Nephron progenitor cell (in vitro differentiated cells): ENCODE data around the gene MUC5AC.
"Not testable (repeated sequence)": the region's sequence is repeated elsewhere in the genome, so short reads cannot be mapped to it uniquely, and the experiment has no call there.

ENCODE experiments used
- DNase-seq: peaks from one replicate; pipeline ENCODE4 v3.0.0; 2021
- H3K27ac Mint-ChIP-seq: 2 replicates; pipeline ENCODE4 v1.8.0; 2021; ENCODE audit warnings: mild to moderate bottlenecking, moderate library complexity, mixed read lengths
- H3K27me3 Mint-ChIP-seq: 2 replicates; pipeline ENCODE4 v1.8.0; 2021; ENCODE audit warnings: mild to moderate bottlenecking, low read depth, mixed read lengths; ENCODE audit not compliant: poor library complexity
- H3K36me3 Mint-ChIP-seq: 2 replicates; pipeline ENCODE4 v1.8.0; 2021; ENCODE audit warnings: low read depth, mixed read lengths
- H3K4me1 Mint-ChIP-seq: 2 replicates; pipeline ENCODE4 v1.8.0; 2021; ENCODE audit warnings: mixed read lengths
- H3K4me3 Mint-ChIP-seq: 2 replicates; pipeline ENCODE4 v1.8.0; 2021; ENCODE audit warnings: mild to moderate bottlenecking, moderate library complexity, mixed read lengths
- H3K9me3 Mint-ChIP-seq: 2 replicates; pipeline ENCODE4 v1.8.0; 2021; ENCODE audit warnings: mild to moderate bottlenecking, moderate library complexity, mixed read lengths

Gene MUC5AC

GRCh38 chr11:1250411-1250810 is 92.7 kb downstream of the MUC5AC start:
- H3K9me3 Mint-ChIP-seq: peaks cover 57% of the 10 kb centered on the region
- peaks cover 13% of the 10 kb centered on the region for H3K27me3 Mint-ChIP-seq
- DNase-seq, H3K36me3 Mint-ChIP-seq, H3K4me3 Mint-ChIP-seq, H3K4me1 Mint-ChIP-seq, H3K27ac Mint-ChIP-seq: not testable (repeated sequence)
